Liver (tissue), 9 donors: Measurements from ENCODE around the gene NR1D2. TPM values are rescaled to one million over a fixed set of nuclear protein-coding genes. Genes with fewer than 3 reads are reported as not detected.

Experiments used
- DNase-seq: peaks from one replicate; pipeline ENCODE4 v3.0.0-alpha.2; 2017; ENCODE audit warnings: low spot score
- H3K27ac ChIP-seq, 2 donors: one replicate each; pipeline ENCODE4 v1.7.0; 2013; ENCODE audit warnings: inconsistent platforms in 2 of 2, low read length in 2 of 2, control low read depth in 1 of 2, low read depth in 1 of 2, mild to moderate bottlenecking in 1 of 2
- H3K27me3 ChIP-seq, 4 donors: one replicate each; pipeline versions ENCODE4 v1.6.1 to v1.7.0; 2013; ENCODE audit warnings: low read length in 3 of 4, inconsistent platforms in 1 of 4, mild to moderate bottlenecking in 1 of 4, moderate library complexity in 1 of 4; ENCODE audit not compliant: control insufficient read depth in 4 of 4, insufficient read depth in 4 of 4
- H3K36me3 ChIP-seq, 4 donors: one replicate each; pipeline versions ENCODE4 v1.6.1 to v1.7.0; 2013; ENCODE audit warnings: low read length in 3 of 4, mild to moderate bottlenecking in 3 of 4, low read depth in 1 of 4, moderate library complexity in 1 of 4; ENCODE audit not compliant: control insufficient read depth in 4 of 4, insufficient read depth in 3 of 4
- H3K4me1 ChIP-seq, 4 donors: one replicate each; pipeline versions ENCODE4 v1.6.1 to v1.7.0; 2013; ENCODE audit warnings: low read length in 3 of 4, mild to moderate bottlenecking in 3 of 4, moderate library complexity in 1 of 4; ENCODE audit not compliant: control insufficient read depth in 4 of 4, insufficient read depth in 4 of 4
- H3K4me3 ChIP-seq, 3 donors: one replicate each; pipeline versions ENCODE4 v1.6.1 to v1.7.0; 2013; ENCODE audit warnings: low read length in 3 of 3, control low read depth in 1 of 3, low read depth in 1 of 3, mild to moderate bottlenecking in 1 of 3
- H3K9ac ChIP-seq, 2 donors: one replicate each; pipeline ENCODE4 v1.7.0; 2013; ENCODE audit warnings: low read length in 2 of 2, mild to moderate bottlenecking in 2 of 2, moderate library complexity in 2 of 2, control low read depth in 1 of 2, low read depth in 1 of 2
- H3K9me3 ChIP-seq, 4 donors: one replicate each; pipeline versions ENCODE4 v1.6.1 to v1.7.0; 2013; ENCODE audit warnings: low read length in 3 of 4; ENCODE audit not compliant: control insufficient read depth in 4 of 4
- EGR1 ChIP-seq, 2 donors: IDR thresholded peaks; 2 replicates each; pipeline ENCODE4 v1.6.1; 2016 to 2018; ENCODE audit warnings: antibody characterized with exemption in 2 of 2, low read depth in 2 of 2
- FOXA1 ChIP-seq: IDR thresholded peaks from 2 replicates; pipeline ENCODE4 v1.6.1; 2016; ENCODE audit warnings: antibody characterized with exemption
- FOXA2 ChIP-seq: IDR thresholded peaks from 2 replicates; pipeline ENCODE4 v1.6.1; 2016; ENCODE audit warnings: antibody characterized with exemption
- JUND ChIP-seq, 2 donors: IDR thresholded peaks; 2 replicates each; pipeline ENCODE4 v1.6.1; 2016; ENCODE audit warnings: antibody characterized with exemption in 2 of 2
- NR2F2 ChIP-seq: IDR thresholded peaks from 2 replicates; pipeline ENCODE4 v1.6.1; 2016; ENCODE audit warnings: antibody characterized with exemption
- REST ChIP-seq: IDR thresholded peaks from 2 replicates; pipeline ENCODE4 v1.6.1; 2016; ENCODE audit warnings: antibody characterized with exemption, mild to moderate bottlenecking
- RXRA ChIP-seq, 2 donors: IDR thresholded peaks; 2 replicates each; pipeline ENCODE4 v1.6.1; 2017 to 2018; ENCODE audit warnings: antibody characterized with exemption in 2 of 2, mild to moderate bottlenecking in 1 of 2
- SP1 ChIP-seq: IDR thresholded peaks from 2 replicates; pipeline ENCODE4 v1.6.1; 2018; ENCODE audit warnings: antibody characterized with exemption, mild to moderate bottlenecking
- TAF1 ChIP-seq: conservative IDR thresholded peaks from 2 replicates; pipeline ENCODE4 v1.6.1; 2016; ENCODE audit warnings: antibody characterized with exemption, mild to moderate bottlenecking
- YY1 ChIP-seq: IDR thresholded peaks from 2 replicates; pipeline ENCODE4 v1.6.1; 2016; ENCODE audit warnings: antibody characterized with exemption, mild to moderate bottlenecking
- ZBTB33 ChIP-seq: IDR thresholded peaks from 2 replicates; pipeline ENCODE4 v1.6.1; 2016; ENCODE audit warnings: antibody characterized with exemption
- WGBS: extraction: QIAGEN DNeasy Blood & Tissue Kit; methylation state at CpG from one replicate; pipeline ENCODE4 v1.1.7; 2013; 5-methylcytosine and 5-hydroxymethylcytosine counted together
- polyA plus RNA-seq, 2 donors: library from polyadenylated mRNA; stranded (reverse) in 1 of 2; unstranded in 1 of 2; fragments of 200-250 nt in 1 of 2; fragments of >200 nt in 1 of 2; fragmentation: Nextera tagmentation in 1 of 2; extraction: Ambion mirVana in 1 of 2; gene quantifications; one replicate each; pipeline versions ENCODE4 v1.2.1 to v1.2.3, GENCODE V29; 2013 to 2015
- total RNA-seq, 2 donors: library from RNA; depleted of rRNA; stranded (reverse); fragments of >200 nt; gene quantifications; one replicate each; pipeline ENCODE4 v1.2.3, GENCODE V29; 2014
- TF ChIP-seq, protein P1 (sequence below): fragments of 150-350 bp; IDR thresholded peaks from 2 replicates; pipeline ENCODE4 v1.5.1; 2017; ENCODE audit warnings: improper control_type of control experiment, low read depth, low read length; ENCODE audit not compliant: missing input control
- TF ChIP-seq, protein P2 (sequence below): IDR thresholded peaks from 2 replicates; pipeline ENCODE4 v1.6.1; 2016; ENCODE audit warnings: antibody characterized with exemption
- TF ChIP-seq, protein P3 (sequence below): IDR thresholded peaks from 2 replicates; pipeline ENCODE4 v1.6.1; 2016; ENCODE audit warnings: antibody characterized with exemption
- donor health status: healthy.
- donor health status: healthy.
- donor health status: healthy.
- donor health status: healthy.
- donor health status: healthy.

The NR1D2 gene
- total and polyA plus RNA-seq, 4 donors: 7.3 to 25.5 (median 9.2) TPM

GRCh38 chr3:23991306-23991682 lies 46.2 kb downstream of the NR1D2 start:
- Histone ChIP-seq H3K4me1 (no peaks in the 10 kb centered on the region), H3K9me3 (no peaks in the 10 kb centered on the region), H3K27ac (no peak overlapping the region), H3K4me3 (no peak overlapping the region), H3K9ac (no peak overlapping the region), H3K36me3 (no peaks in the 10 kb centered on the region), H3K27me3 (no peaks in the 10 kb centered on the region)
- TF ChIP-seq, protein P1, sequence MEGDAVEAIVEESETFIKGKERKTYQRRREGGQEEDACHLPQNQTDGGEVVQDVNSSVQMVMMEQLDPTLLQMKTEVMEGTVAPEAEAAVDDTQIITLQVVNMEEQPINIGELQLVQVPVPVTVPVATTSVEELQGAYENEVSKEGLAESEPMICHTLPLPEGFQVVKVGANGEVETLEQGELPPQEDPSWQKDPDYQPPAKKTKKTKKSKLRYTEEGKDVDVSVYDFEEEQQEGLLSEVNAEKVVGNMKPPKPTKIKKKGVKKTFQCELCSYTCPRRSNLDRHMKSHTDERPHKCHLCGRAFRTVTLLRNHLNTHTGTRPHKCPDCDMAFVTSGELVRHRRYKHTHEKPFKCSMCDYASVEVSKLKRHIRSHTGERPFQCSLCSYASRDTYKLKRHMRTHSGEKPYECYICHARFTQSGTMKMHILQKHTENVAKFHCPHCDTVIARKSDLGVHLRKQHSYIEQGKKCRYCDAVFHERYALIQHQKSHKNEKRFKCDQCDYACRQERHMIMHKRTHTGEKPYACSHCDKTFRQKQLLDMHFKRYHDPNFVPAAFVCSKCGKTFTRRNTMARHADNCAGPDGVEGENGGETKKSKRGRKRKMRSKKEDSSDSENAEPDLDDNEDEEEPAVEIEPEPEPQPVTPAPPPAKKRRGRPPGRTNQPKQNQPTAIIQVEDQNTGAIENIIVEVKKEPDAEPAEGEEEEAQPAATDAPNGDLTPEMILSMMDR: no peak
- DNase-seq: no peak
- WGBS: 90% methylated on average over 3 of the region's 3 CpGs

GRCh38 chr3:23991683-23992628 lies 46.9 kb downstream of the NR1D2 start:
- WGBS: 79% methylated on average over 9 of the region's 9 CpGs
- Histone ChIP-seq H3K4me3 (no peak overlapping the region), H3K36me3 (no peaks in the 10 kb centered on the region), H3K4me1 (no peaks in the 10 kb centered on the region), H3K9me3 (no peaks in the 10 kb centered on the region), H3K27ac (no peak overlapping the region), H3K9ac (no peak overlapping the region), H3K27me3 (no peaks in the 10 kb centered on the region)
- TF ChIP-seq, protein P2, sequence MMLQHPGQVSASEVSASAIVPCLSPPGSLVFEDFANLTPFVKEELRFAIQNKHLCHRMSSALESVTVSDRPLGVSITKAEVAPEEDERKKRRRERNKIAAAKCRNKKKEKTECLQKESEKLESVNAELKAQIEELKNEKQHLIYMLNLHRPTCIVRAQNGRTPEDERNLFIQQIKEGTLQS: no peak
- TF ChIP-seq FOXA1 (no peak), SP1 (no peak), EGR1 (IDR thresholded peaks at IDR 0.05; ENCODE audit: low read depth in 2 of 2) (no peak)
- no peak for DNase-seq

DNA sequence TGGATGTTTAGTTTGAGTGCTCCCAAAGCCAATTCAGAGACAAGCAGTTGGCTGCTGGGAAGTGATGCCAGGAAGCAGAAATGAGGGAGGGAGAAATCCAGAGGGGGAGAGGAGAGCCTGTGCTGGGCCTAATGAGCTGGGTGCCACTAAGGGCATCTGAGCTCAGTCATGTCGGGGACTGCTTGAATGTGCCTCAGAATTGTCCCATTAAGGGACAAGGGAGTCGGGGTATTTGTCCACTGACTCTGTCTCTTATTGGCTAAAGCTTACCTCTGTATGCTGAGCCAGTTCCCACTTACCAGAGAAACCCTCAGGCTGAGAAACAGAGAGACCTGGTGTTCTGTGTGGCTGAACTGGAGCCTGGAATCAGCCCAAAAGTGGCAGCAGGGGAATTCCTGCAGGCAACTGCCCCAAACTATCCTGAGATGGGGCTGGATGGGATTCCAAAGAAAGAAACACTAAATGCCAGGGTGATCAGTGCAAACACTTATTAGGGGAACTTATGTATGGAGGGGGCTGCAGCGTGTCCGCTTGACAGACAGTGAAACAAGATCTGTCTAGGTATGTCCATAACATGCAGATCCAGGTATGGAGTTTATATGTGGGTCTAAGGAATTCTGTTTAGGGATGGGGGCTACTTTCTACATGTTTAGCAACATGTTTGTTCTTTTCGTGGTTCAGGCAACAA lies 48.6 kb downstream of the NR1D2 start:
- H3K27ac ChIP-seq: no peak overlapping the region
- H3K36me3 ChIP-seq: no peaks in the 10 kb centered on the region
- TF ChIP-seq, protein P2: no peak
- TF ChIP-seq JUND (IDR thresholded peaks at IDR 0.05): no peak
- TF ChIP-seq FOXA2: no peak
- TF ChIP-seq, protein P3, sequence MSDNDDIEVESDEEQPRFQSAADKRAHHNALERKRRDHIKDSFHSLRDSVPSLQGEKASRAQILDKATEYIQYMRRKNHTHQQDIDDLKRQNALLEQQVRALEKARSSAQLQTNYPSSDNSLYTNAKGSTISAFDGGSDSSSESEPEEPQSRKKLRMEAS: no peak
- no peaks in the 10 kb centered on the region for H3K27me3 ChIP-seq
- DNase-seq: no peak
- no peaks in the 10 kb centered on the region for H3K4me1 ChIP-seq
- H3K9me3 ChIP-seq: no peaks in the 10 kb centered on the region
- no peak overlapping the region for H3K9ac ChIP-seq
- no peak overlapping the region for H3K4me3 ChIP-seq
- WGBS: 83% methylated on average over 5 of the region's 5 CpGs

- H3K27me3 ChIP-seq: no peaks in the 10 kb centered on the region
- H3K9ac ChIP-seq: no peak overlapping the region
- H3K4me3 ChIP-seq: no peak overlapping the region
- no peaks in the 10 kb centered on the region for H3K4me1 ChIP-seq
- 85% methylated on average over 4 of the region's 4 CpGs for WGBS
- H3K36me3 ChIP-seq: no peaks in the 10 kb centered on the region
- H3K9me3 ChIP-seq: no peaks in the 10 kb centered on the region
- no peak overlapping the region for H3K27ac ChIP-seq
- DNase-seq: no peak
- TF ChIP-seq YY1: no peak
- TF ChIP-seq NR2F2: no peak
- TF ChIP-seq FOXA1: no peak
- TF ChIP-seq ZBTB33: no peak
- TF ChIP-seq REST: no peak
- TF ChIP-seq TAF1: no peak
- TF ChIP-seq RXRA (IDR thresholded peaks at IDR 0.05): no peak
- no peak for TF ChIP-seq JUND (IDR thresholded peaks at IDR 0.05)
- no peak for TF ChIP-seq EGR1 (IDR thresholded peaks at IDR 0.05; ENCODE audit: low read depth in 2 of 2)
These were observed 49.1 kb downstream of the NR1D2 start for GRCh38 chr3:23994244-23994569.
